HepG2 (cell line): ENCODE data around the gene BRINP1. TPM values are rescaled to one million over a fixed set of nuclear protein-coding genes. Genes with fewer than 3 reads are reported as not detected.

Experiments used
- ATAC-seq: fragments of 200-7000 bp; cut with Tn5 transposase; 3 replicates; pipeline ENCODE4 v1.9.1; 2020; ENCODE audit warnings: mild to moderate bottlenecking, moderate library complexity
- BruUV-seq: library from RNA; stranded (reverse); fragments of 400-500 nt; replicated peaks from 2 replicates; lab custom pipeline; 2021; lab: Mats Ljungman, UMichigan
- CTCF ChIA-PET: fragments of 300-600 bp; formaldehyde crosslinking; extraction: SDS; loops from one replicate; lab custom pipeline; 2021; ENCODE audit warnings: low total read pairs, inconsistent platforms, low intra/inter-chr PET ratio; lab: Yijun Ruan, JAX
- POLR2A ChIA-PET: fragments of 350-600 bp; sonication (Branson Sonifier 250); formaldehyde crosslinking; loops from one replicate; lab custom pipeline; 2020; ENCODE audit warnings: antibody characterized with exemption, inconsistent platforms; lab: Yijun Ruan, JAX
- DNase-seq: peaks from one replicate; pipeline ENCODE4 v3.0.0-alpha.2; 2015; ENCODE audit warnings: low spot score
- FAIRE-seq: peaks from 3 replicates; lab custom pipeline; 2011; peaks lifted over from hg19 to GRCh38; lab: Jason Lieb, UNC
- H2AFZ ChIP-seq: one replicate; pipeline ENCODE4 v1.6.1; 2011; ENCODE audit warnings: low read length, inconsistent platforms
- H3K27ac ChIP-seq: fragments of 300-600 bp; 3 replicates; pipeline ENCODE4 v1.8.0; 2011; ENCODE audit warnings: mixed run types, mild to moderate bottlenecking, mixed read lengths, low read length, inconsistent platforms; ENCODE audit not compliant: insufficient read depth; ENCODE audit errors: extremely low read length
- H3K27me3 ChIP-seq, 2 experiments: fragments of 200-600 bp in 1 of 2; 2 replicates in 1 of 2; 3 replicates in 1 of 2; pipeline versions ENCODE4 v1.6.0 to v1.8.0; 2011; ENCODE audit warnings: low read length in 2 of 2, mild to moderate bottlenecking in 2 of 2, moderate library complexity in 2 of 2, inconsistent platforms in 1 of 2; ENCODE audit not compliant: insufficient read depth in 2 of 2, control insufficient read depth in 1 of 2
- H3K36me3 ChIP-seq, 2 experiments: fragments of 200-600 bp in 1 of 2; replicated peaks in 1 of 2; 2 replicates in 1 of 2; 3 replicates in 1 of 2; pipeline versions ENCODE4 v1.5.1 to v1.8.0; 2011; ENCODE audit warnings: low read length in 2 of 2, inconsistent platforms in 1 of 2; ENCODE audit not compliant: insufficient read depth in 2 of 2, control insufficient read depth in 1 of 2
- H3K4me1 ChIP-seq: 2 replicates; pipeline ENCODE4 v1.5.1; 2012; ENCODE audit warnings: low read length, inconsistent platforms; ENCODE audit not compliant: insufficient read depth
- H3K4me2 ChIP-seq: 2 replicates; pipeline ENCODE4 v1.6.0; 2011; ENCODE audit warnings: low read depth, low read length, inconsistent platforms
- H3K4me3 ChIP-seq, 3 experiments: fragments of 200-600 bp in 1 of 3; sonication (generic), shearing (Covaris generic) in 1 of 3; replicated peaks in 1 of 3; 2 replicates each; pipeline ENCODE4 v1.5.1; 2011 to 2016; ENCODE audit warnings: low read length in 3 of 3, inconsistent platforms in 2 of 3, low read depth in 2 of 3, mild to moderate bottlenecking in 2 of 3, control low read depth in 1 of 3, mixed read lengths in 1 of 3; ENCODE audit not compliant: insufficient read depth in 1 of 3
- H3K79me2 ChIP-seq: one replicate; pipeline ENCODE4 v1.6.1; 2011; ENCODE audit warnings: low read length, inconsistent platforms; ENCODE audit not compliant: insufficient read depth
- H3K9ac ChIP-seq: 2 replicates; pipeline ENCODE4 v1.6.0; 2011; ENCODE audit warnings: mild to moderate bottlenecking, low read depth, low read length, inconsistent platforms; ENCODE audit not compliant: insufficient read depth
- H3K9me3 ChIP-seq: 2 replicates; pipeline ENCODE4 v1.5.1; 2012; ENCODE audit warnings: mild to moderate bottlenecking, low read length
- H4K20me1 ChIP-seq: 2 replicates; pipeline ENCODE4 v1.6.0; 2011; ENCODE audit warnings: inconsistent platforms, mild to moderate bottlenecking, low read length, moderate library complexity; ENCODE audit not compliant: insufficient read depth
- GZF1 ChIP-seq: sonication (generic); formaldehyde crosslinking; IDR thresholded peaks from 2 replicates; pipeline ENCODE4 v1.5.1; 2020; ENCODE audit warnings: mild to moderate bottlenecking, missing genetic modification reagents
- HNRNPK ChIP-seq: fragments of 200-400 bp; formaldehyde crosslinking; IDR thresholded peaks from 2 replicates; pipeline ENCODE4 v1.6.1; 2018; ENCODE audit warnings: low read length, low read depth, moderate library complexity, mild to moderate bottlenecking; ENCODE audit not compliant: poor library complexity, severe bottlenecking
- HOXA5 ChIP-seq: sonication (generic); formaldehyde crosslinking; IDR thresholded peaks from 2 replicates; pipeline ENCODE4 v1.4.0; 2020; ENCODE audit warnings: missing genetic modification reagents
- NFIB ChIP-seq: sonication (generic); formaldehyde crosslinking; IDR thresholded peaks from 2 replicates; pipeline ENCODE4 v1.9.0; 2021; ENCODE audit warnings: missing genetic modification reagents, mild to moderate bottlenecking, borderline replicate concordance
- SIN3B ChIP-seq: fragments of 150-350 bp; IDR thresholded peaks from 2 replicates; pipeline ENCODE4 v1.6.1; 2014; ENCODE audit warnings: low read length
- TFE3 ChIP-seq: IDR thresholded peaks from 2 replicates; pipeline ENCODE4 v1.6.1; 2016
- U2AF1 ChIP-seq: fragments of 200-400 bp; formaldehyde crosslinking; optimal IDR thresholded peaks from 2 replicates; pipeline ENCODE3; 2017; ENCODE audit warnings: mild to moderate bottlenecking, low read depth, low read length
- ZNF383 ChIP-seq: sonication (generic); formaldehyde crosslinking; IDR thresholded peaks from 2 replicates; pipeline ENCODE4 v1.4.0; 2020; ENCODE audit warnings: missing genetic modification reagents, mild to moderate bottlenecking, borderline replicate concordance
- ZNF570 ChIP-seq: sonication (generic); formaldehyde crosslinking; IDR thresholded peaks from 2 replicates; pipeline ENCODE4 v1.4.0; 2020; ENCODE audit warnings: mild to moderate bottlenecking, missing genetic modification reagents, borderline replicate concordance
- WGBS: methylation state at CpG from one replicate; pipeline ENCODE4 v1.1.6; 2017; ENCODE audit warnings: low lambda C conversion rate; 5-methylcytosine and 5-hydroxymethylcytosine counted together
- in situ Hi-C: cut with HindIII; loops from 2 replicates; pipeline ENCODE4 v1.10.0; 2017; ENCODE audit warnings: low pct_unique_long_range_greater_than_20kb; ENCODE audit not compliant: extremely low pct_ligation_motif_present
- intact Hi-C: fragments of 100-400 bp; cut with micrococcal nuclease; formaldehyde crosslinking; loops from one replicate; pipeline ENCODE4 v1.10.0; 2022; ENCODE audit not compliant: unreplicated experiment
- polyA plus RNA-seq, 8 experiments: library from polyadenylated mRNA; depleted of rRNA in 3 of 8; stranded (reverse) in 7 of 8; unstranded in 1 of 8; fragments of >200 nt; fragmentation: Illumina TruSeq in 4 of 8; extraction: Trizol in 4 of 8; gene quantifications; 2 replicates each; pipeline versions ENCODE4 v1.2.1 to v1.2.3, GENCODE V29; 2011 to 2016; ENCODE audit warnings: low read depth in 4 of 8, missing spikeins in 1 of 8, mixed read lengths in 1 of 8; ENCODE audit not compliant: insufficient read depth in 1 of 8
- total RNA-seq, 5 experiments: library from RNA; depleted of rRNA; stranded (reverse); fragments of >200 nt; fragmentation: Illumina TruSeq; extraction: Trizol; gene quantifications; 2 replicates each; pipeline ENCODE4 v1.2.3, GENCODE V29; 2016; ENCODE audit warnings: low read depth in 1 of 5

The BRINP1 gene
- total and polyA plus RNA-seq, 2 of the 13 experiments (the other 11 are each of a cell fraction or from before 2014, with no cell fraction given) = not detected

GRCh38 chr9:119137479-119137878 is 231.8 kb downstream of the BRINP1 start:
- ChIA-PET CTCF (no interaction called here), POLR2A (no interaction called here)
- ATAC-seq (no peak), DNase-seq (no peak), FAIRE-seq (no peak)
- 9% methylated on average over 2 of the region's 2 CpGs for WGBS
- Histone ChIP-seq H2AFZ (no peak overlapping the region), H3K27me3 (no peaks in the 10 kb centered on the region), H3K4me1 (no peaks in the 10 kb centered on the region), H3K9ac (no peak overlapping the region), H3K27ac (no peak overlapping the region), H3K4me3 (no peak overlapping the region), H3K36me3 (no peaks in the 10 kb centered on the region), H3K79me2 (no peaks in the 10 kb centered on the region), H3K9me3 (peaks cover 42% of the 10 kb centered on the region), H3K4me2 (no peak overlapping the region), H4K20me1 (no peaks in the 10 kb centered on the region)
- no peak for TF ChIP-seq GZF1 (CRISPR knock-in tag)
- no peak for TF ChIP-seq TFE3
- no peak for TF ChIP-seq SIN3B
- no peak for TF ChIP-seq ZNF383 (CRISPR knock-in tag)
- no peak for TF ChIP-seq HOXA5 (CRISPR knock-in tag)
- TF ChIP-seq NFIB (CRISPR knock-in tag) = no peak
- TF ChIP-seq ZNF570 (CRISPR knock-in tag) = no peak
- TF ChIP-seq HNRNPK = no peak
- no peak for TF ChIP-seq U2AF1
- intact Hi-C loops = no loop called here
- BruUV-seq = no TSS peak
- in situ Hi-C loops = no loop called here
